GM19043 (cell line): Measurements from ENCODE around the gene GET3.

Source experiments
- ATAC-seq: cut with Tn5 transposase; IDR thresholded peaks from one replicate; pipeline ENCODE4 v1.9.1; 2021; ENCODE audit warnings: low read depth; ENCODE audit not compliant: unreplicated experiment

The GET3 gene

DNA sequence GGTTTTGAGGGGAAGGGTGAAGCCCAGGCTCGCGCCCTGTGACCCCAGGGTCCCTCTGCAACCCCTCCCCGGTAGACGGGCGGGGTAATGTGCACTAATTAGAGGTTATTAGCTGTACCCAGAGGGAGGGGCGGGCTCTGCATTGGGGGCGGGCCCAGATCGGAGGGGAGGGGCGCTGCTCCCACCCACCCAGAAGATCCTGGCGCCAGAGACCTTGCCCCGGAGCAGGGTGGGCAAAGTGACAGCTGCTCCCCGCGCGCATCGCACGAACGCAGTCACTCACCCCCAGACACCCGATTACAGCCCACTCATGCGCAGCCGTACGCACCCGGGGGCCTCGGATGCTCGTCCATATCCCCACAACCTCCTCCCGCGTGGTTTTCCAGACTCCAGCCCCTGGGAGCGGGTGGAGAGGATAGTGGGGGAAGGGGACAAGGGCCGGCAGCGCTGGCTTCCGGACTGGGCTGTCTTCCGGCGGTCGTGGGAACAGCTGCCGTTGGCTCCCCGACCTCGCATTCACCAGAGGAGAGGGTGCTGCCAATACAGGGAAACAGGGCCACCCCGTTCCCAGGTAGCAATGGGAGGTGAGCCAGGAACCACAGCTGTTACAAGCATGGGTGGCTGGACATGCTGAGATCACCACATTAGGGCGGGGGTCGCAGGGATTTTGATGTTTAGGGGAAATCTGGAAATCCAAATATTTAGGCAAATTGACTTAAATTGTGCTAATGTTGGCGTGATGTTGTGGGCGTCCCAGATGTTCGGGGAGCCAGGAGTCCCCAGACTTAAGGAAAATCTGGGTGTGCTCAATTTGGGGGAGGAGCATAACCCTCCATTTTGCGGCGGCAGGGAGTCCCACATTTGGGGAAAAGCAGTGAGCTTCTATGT, 41.0 kb downstream of the GET3 start:
- no peak for ATAC-seq

DNA sequence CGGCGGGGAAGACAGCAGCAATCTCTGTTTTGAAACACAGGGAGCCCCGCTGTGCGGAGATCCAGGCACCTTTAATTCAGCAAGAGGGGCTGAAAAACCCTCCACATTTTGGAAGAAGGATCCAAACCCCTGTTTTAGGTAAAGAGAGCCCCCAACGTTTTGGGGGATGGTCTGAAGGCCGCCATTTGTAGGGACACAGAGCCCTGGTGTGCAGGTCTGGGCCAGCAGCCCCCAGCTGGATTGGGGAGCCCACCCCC, 41.5 kb downstream of the GET3 start:
- no peak for ATAC-seq

DNA sequence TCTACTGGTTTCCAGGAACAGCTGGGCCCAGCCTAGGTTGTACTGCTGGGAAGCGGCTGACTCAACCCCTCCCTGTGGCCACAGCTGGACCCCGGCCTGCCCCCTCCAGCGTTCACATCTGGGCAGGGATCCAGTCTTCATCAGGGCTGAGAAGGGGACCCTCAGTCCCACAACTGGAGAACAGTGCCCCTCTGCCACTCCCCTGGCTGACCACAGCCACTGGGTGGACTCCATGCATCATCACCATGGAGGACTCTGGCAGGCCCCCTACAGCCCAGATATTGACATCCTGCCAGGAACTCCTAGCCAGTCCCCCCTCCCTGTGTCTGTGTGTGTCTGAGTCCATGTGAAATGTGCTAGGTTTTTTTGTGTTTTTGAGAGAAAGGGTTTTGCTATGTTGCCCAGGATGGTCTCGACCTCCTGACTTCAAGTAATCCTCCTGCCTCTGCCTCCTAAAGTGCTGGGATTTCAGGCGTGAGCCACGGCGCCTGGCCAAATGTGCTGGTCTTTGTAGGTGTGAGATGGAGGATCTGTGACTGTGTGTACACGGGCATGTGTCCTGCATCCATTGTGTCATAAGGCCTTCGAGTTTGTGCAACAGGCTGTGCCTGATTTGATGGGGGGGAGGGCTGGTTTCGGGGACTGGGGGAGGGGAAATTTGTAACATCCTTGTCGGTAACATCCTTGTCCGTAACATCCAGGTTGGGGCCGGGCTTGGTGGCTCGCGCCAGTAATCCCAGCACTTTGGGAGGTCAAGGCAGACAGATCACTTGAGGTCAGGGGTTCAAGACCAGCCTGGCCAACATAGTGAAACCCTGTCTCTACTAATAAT, 42.1 kb downstream of the GET3 start:
- no peak for ATAC-seq

DNA sequence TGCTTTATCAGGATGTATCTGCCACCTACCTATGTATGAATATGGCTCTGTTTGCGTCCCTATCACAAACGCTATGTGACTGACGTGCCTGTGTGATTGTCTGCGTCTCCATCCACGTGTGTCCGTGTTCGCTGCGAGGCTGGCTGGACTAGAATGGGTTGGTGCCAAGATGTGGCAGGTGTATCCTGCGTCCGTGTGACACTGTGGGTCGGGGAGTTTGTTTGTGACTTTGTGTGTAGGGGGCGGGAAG, 44.8 kb downstream of the GET3 start:
- ATAC-seq = no peak

DNA sequence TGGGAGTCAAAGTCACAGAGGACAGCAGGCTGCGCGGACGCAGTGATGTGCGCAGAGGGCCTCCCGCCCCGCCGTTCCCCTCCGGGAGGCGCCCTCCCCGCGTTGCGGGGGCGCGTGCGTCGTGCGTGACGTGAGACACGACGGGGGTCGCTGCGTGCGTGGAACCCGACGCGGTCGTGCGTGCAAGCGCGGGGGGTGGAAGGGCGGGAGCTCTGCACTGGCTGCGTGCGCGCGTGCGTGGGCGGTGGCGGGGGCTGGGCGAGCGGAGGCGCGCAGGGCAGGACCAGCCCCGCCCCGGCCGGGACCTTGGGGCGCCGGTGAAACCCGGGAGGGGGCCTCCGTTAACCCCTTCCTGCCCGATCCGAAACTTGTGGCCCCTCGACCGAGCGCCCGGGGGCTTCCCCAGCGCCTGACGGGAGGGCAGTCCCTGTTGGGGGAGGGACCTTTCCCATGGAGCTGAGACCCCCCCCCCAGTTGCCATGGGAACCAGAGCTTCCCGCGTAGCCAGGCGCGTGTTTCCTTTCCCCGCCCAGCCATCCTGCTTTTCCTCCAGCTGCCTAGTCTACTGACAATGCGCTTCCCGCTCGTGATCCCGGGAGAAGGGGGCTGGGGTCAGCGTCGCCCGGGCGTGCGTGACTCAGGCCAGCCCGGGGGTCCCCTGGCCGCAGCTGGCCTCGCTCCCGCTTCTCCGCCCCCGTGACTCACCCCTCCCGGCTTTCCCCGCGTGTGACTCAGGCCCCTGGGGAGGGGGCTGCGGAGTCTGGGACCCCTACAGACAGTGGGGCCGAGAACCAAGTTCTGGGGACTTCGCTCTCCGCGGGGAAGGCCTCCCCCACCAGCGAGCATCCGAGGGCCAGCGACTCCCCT, 45.4 kb downstream of the GET3 start:
- ATAC-seq = no peak

DNA sequence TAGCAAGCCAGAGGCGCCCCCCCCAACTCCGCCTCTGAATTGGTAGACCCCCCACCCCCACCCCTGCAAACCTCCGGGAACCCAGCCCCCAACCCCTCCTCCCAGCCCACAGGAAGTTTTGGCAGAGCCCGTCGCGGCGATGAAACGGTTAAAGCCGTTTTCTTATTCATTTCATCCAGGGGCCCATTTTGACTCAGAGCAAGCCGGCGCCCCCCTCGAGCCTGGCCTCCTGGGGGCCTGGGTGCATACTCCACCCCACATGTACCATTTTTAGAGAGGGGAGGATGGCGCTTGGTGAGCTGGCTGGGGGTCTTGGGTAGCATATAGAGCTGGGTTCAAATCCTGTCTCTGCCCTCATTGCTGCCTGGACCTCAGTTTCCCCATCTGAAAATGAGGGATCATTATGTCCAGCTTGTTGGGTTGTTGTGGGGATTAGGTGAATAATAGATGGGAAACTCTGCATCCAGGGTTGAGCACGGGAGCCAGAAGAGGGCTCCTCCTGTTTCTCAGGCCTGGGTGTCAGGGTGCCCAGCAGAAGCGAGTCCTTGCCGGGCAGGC, 46.1 kb downstream of the GET3 start:
- ATAC-seq = no peak

DNA sequence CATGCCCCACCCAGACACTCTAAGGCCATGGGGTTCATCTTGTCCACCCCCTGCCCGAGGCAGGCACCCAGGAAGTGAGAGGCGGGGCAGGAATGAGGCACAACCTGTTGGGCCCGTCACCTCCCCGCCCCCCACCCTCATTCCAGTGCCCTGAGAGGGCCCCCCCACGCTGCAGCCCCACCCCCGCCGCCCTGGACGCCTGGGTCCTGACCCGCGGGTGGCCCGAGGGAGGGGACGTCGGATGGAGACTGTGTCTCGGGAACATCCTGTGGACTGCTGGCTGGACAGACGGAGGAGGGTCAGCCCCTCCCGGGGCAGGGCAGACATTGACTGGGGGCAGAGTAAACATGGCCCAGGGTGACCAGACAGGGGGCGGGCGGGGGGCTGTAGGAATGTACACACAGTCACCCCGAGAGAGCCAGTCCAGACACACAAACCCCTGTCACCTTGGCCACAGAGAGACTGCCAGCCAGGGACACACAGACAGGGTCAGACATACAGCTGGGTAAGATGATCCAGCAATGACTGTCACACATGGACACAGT, 46.6 kb downstream of the GET3 start:
- ATAC-seq = no peak

DNA sequence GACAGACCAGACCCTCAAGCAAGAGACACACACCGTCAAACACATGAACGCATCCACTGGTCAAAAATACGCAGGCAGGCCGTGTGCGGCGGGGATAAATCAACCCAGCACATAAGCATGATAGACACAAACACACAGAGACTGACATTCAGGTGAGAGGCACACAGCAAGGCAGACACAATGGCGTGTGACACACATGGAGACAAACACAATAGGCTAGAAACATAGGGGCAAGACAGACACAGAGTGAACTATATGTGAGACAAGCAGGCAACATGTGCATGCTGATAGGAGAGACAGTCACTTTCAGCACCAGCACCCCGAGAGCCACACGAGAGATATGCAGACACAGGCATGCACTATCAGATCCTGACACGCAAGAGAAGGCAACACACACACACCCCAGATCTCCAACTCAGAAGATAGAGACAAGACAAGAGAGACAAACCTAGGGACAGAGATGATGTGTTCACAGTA, 47.1 kb downstream of the GET3 start:
- ATAC-seq = no peak

DNA sequence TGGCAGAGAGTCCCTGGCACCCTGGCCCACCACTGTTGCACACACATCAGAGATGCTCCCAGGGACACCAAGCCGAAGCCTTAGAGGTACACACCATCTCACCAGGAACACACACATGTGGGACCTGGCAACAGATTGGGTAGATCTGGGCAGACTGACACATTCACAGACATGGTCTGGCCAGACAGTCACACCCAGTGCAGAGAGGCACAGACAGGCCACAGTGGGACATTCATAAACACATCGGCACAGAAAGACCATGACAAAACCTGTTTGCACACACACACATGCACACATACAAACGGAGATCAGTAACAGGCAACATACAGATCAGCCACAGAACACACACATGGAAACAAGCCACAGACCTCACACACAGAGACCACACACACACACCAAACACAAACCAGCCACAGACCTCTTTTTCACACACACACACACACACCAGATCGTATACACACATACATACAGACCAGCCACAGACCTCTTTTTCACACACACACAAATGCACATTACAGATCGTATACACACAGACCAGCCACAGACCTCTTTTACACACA, 47.7 kb downstream of the GET3 start:
- ATAC-seq = no peak

DNA sequence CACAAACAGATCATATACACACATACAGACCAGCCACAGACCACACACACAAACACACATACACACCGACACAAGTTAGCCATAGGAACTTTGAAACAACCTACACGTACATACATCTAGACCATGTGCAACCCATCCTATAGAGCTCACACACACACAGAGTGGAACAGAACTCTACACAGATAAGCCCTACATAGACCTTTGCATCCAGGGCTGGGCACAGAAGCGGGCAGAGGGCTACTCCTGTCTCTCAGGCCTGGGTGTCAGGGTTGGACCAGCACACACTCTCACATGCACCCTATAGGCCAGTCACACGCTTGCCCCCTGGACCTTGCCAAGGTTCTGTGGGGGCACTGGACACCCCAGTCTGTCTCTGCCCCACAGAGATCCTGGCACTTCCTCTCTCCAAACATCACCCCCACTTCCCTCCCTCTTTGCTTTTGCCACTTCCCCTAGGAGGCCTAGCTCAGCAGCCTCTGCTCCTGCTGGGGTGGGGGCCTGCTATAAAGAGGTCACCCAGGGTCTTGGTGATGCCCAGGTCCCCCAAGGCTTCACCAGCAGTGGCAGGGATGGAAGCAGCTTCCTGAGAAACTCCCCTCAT, 48.2 kb downstream of the GET3 start:
- no peak for ATAC-seq

DNA sequence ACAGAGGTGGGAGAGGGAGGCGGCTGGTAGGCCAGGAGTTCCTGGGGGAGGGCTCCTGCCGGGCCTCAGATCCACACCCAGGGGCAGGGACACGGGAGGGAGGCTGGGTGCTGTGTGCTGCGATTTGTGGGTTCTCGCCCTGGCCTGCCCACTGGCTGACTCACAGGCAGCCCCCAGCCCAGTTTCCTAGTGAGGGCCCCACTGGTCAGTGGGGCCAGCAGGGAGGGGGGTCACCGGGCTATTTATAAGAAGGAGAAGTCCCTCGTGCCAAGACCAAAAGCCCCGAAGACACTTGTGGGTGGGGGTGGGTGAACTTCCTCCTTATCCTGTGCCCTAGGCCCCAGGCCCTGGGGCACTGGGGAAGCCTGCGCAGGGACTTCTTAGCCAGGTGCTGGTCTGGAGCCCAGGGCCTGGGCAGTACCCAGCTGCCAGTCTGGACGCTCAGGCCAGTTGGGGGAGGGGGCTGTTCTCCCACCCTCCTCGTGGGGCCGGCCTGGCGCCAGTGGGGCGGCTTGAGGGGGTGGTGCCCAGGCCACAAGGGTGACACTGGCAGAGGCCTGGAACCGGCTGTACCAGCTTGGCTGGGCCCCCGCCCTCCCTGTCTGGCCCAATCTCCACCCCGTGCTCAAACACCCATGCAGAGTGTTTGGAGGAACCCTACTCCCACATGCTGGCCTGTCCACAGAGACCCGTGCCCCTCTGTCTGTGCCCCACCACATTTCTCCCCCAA, 49.0 kb downstream of the GET3 start:
- no peak for ATAC-seq

DNA sequence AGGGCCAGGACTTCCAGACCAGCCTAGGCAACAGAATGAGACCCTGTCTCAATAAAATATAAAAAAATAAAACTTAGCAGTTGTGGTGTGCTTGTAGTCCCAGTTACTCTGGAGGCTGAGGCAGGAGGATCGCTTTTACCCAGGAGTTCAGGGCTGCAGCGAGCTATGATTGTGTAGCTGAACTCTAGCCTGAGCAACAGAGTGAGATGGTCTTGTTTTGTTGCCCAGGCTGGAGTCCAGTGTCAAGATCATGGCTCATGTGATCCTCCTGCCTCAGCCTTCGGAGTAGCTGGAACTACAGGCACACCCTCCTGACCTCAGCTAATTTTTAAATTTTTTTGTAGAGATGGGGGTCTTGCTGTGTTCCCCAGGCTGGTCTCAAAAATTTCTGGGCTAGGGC, 49.7 kb downstream of the GET3 start:
- ATAC-seq = no peak

DNA sequence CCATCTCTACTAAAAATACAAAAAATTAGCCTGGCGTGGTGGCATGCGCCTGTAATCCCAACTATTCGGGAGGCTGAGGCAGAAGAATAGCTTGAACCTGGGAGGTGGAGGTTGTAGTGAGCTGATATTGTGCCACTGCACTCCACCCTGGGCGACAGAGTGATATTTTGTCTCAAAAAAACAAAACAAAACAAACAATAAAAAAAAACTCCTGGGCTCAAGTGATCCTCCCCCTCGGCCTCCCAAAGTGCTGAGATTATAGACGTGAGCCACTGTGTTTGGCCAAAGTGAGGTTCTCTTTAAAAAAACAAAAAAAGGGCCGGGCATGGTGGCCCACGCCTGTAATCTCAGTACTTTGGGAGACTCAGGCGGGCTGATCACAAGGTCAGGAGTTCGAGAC, 50.2 kb downstream of the GET3 start:
- ATAC-seq = no peak

DNA sequence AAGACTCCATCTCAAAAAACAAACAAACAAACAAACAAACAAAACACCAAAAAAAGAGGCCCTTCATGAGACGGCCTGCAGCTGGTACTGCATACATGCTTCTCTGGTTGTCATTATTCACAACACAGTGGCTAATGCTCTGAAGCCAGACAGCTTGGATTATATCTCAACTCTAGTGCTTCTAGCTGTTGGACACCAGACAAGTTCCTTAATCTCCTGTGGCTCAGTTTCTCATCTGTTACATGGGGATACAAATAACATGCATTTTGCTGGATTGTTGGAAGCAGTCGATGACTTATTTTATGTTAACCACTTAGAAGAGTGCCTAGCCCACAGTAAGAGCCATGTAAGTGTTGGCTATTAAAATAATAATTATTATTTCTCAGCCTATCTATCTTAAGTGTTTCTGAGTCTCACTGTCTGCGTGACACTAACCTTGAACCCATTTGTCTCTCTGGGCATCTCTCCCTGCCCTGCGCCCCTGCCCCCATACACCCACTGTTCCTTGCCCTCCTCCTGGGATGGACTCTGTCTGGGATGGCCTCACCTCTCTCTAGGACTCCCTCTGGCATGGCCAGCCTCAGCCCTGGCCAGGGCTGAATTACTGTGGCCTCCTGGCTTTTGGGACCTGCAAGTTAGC, 50.9 kb downstream of the GET3 start:
- no peak for ATAC-seq

DNA sequence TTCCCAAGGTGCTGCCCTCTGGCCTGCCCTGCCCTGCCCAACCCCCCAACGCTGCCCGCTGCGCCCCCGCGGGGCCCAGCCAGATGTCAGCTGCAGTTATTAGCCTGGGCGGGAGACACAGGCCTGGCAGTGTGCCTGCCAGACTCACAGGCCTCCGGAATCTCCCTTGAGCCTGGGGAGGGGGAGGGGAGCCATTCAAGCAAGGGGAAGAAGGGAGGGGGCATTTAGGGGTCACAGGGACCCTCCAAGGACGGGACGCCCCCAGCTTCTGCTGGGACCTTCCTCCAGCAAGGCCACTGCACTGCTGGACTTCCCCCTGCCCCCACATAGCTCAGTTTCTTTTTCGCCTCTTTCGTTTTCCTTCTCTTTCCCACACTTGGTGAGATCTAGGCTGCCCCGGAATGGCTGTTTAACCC, 51.4 kb downstream of the GET3 start:
- no peak for ATAC-seq

DNA sequence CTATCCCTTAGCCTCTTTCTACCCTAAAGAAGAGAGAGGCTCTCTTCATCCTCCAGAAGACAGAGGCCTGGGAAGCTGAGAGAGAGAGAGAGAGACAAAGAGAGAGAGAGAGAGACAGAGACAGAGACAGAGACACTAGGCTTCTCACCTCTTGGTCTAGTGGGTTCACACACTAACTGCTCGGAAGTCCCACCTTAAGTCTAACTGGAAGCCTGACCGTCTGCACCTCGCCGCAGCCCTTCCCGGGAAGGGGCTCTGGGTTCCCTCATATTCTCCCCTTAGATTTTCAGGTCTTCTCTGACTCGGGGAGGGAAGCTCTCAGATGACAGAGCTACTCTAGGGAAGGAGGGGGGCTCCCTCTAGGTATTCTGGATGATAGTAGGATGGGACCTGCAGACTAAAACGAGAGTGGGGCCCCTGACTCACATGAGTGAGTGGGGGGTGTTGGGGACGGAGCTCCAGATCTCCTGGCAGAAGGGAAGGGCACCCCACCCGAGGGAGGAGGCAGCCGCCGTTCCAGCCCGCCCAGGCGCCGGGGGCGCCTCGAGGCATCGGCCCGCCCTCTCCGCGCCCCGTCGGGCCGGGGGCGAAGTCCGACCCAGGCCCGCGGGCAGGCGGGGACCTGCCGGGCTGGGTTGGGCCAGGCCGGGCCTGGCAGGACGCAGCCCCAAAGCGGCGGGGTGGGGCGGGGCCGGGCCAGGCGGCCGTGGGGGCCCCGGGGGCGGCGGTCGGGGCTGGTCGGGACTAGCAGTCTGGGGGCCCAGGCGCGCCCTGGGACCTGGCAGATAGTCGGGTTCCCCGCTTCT, 52.0 kb downstream of the GET3 start:
- ATAC-seq = peak; percentile 1

DNA sequence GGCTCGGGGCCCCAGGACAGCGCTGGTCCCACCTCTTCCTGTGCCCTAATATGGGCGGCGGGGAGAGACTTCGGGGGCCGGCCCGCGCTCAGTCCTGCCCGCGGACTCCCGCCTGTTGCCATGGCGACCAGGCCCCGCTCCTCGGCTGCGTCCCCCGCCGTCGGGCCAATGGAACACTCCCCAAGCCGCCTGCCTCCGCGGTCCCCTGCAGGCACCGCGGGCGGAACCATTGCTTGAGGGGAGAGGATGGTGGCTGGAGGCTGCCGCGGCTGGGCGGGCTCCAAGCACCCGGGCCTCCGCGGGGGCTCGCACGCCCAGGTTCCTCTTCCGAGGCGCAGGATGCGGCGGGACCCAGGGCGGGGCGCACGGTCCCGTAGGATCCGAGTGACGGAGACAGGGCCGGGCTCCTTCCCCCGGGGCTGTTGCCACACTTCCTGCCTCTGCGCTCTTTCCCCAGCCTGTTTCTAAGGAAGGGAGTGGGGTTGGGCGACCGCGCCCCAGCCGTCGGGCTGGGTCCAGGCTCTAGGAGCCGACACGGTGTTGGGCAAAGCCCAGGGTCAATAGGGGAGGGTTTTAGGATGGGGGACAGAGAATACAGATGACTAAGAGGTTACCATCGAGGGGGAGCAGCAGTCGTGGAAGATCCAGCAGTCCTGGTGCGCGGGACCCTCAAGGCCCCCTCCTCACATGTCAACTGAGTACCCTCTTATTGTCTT, 52.8 kb downstream of the GET3 start:
- ATAC-seq = peak; percentile 44
